SIG-M5 treated with dmso at 0.1 percent for 504 hours (cell line): ENCODE measurements around the gene TACC2.
A peak's percentile ranks its signal among the peaks of the same experiment; 100 is the strongest.

Source experiments
- DNase-seq: peaks from one replicate; lab custom pipeline; 2025; ENCODE audit not compliant: unreplicated experiment; lab: John Stamatoyannopoulos, UW

The TACC2 gene

GRCh38 chr10:122120008-122120744 is 131.2 kb downstream of the TACC2 start:
- no peak for DNase-seq

- no peak for DNase-seq
Observed at GRCh38 chr10:122121059-122121458, 132.1 kb downstream of the TACC2 start.

GRCh38 chr10:122122493-122122892 is 133.5 kb downstream of the TACC2 start:
- no peak for DNase-seq

GRCh38 chr10:122123186-122123585 is 134.2 kb downstream of the TACC2 start:
- no peak for DNase-seq

GRCh38 chr10:122124342-122124741 is 135.4 kb downstream of the TACC2 start:
- DNase-seq: no peak

- DNase-seq: no peak
Observed at GRCh38 chr10:122124808-122125207, 135.8 kb downstream of the TACC2 start.

GRCh38 chr10:122126763-122127659 is 138.0 kb downstream of the TACC2 start:
- DNase-seq: no peak

- no peak for DNase-seq
Observed at GRCh38 chr10:122127943-122128342, 139.0 kb downstream of the TACC2 start.

GRCh38 chr10:122128357-122128756 is 139.4 kb downstream of the TACC2 start:
- DNase-seq: no peak

GRCh38 chr10:122130474-122131110 is 141.6 kb downstream of the TACC2 start:
- no peak for DNase-seq

- no peak for DNase-seq
Observed at GRCh38 chr10:122132331-122132755, 143.4 kb downstream of the TACC2 start.

- DNase-seq: no peak
Observed at GRCh38 chr10:122132882-122133565, 144.1 kb downstream of the TACC2 start.

GRCh38 chr10:122135251-122136025 is 146.5 kb downstream of the TACC2 start:
- no peak for DNase-seq

- DNase-seq: no peak
Observed at GRCh38 chr10:122138831-122139625, 150.1 kb downstream of the TACC2 start.

GRCh38 chr10:122139627-122140170 is 150.7 kb downstream of the TACC2 start:
- DNase-seq: no peak

GRCh38 chr10:122140461-122140902 is 151.5 kb downstream of the TACC2 start:
- DNase-seq: no peak

- peak; percentile 45 for DNase-seq
Observed at GRCh38 chr10:122140941-122141623, 152.1 kb downstream of the TACC2 start.

- DNase-seq: no peak
Observed at GRCh38 chr10:122141821-122142640, 153.1 kb downstream of the TACC2 start.
